Activated CD4-positive, alpha-beta T cell treated with anti-CD3 and anti-CD28 coated beads for 24 hours (primary cell): ENCODE measurements around the gene SPEF2.
A peak's percentile ranks its signal among the peaks of the same experiment; 100 is the strongest.
"Not testable (repeated sequence)": the region's sequence is repeated elsewhere in the genome, so short reads cannot be mapped to it uniquely, and the experiment has no call there.

ENCODE experiments used
- DNase-seq, 2 donors: peaks; one replicate each; pipeline ENCODE4 v3.0.0-alpha.2; 2020; ENCODE audit warnings: low read depth in 2 of 2

SPEF2 gene

DNA sequence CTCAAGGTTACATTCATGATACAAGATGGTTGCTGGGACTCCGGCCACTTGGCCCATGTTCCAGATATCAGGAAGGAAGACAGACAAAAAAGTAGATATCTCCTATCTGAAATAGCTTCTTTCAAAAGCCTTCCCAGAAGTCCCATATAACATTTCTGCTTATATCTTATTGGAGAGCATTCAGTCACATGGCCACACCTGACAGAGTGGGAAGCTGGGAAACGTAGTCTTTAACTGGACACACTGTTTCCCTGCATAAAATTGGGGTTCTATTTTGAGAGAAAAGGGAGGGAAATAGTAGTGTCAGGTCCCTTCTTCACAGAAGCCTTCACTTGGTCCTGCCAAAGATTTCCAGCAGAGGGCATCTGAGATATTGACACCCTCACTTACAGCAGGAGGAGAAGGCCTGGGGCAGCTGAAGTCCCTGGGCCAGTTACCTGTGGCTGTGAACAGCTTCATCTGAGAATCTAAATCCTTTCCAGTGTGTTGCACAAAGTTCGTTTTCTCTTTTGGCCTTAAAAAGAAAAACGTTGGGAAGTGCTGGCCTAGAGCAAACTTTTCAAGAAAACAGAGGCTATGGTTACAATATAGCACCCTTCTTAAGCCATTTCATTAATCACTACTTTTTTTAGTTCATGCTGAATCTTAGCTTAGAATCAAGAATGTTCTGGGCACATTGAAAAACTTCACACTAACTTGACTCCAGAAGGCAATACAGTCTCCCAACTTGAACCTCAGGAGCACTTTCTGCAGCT, 33.5 kb downstream of the SPEF2 start:
- DNase-seq, result peak; percentile 24 to 60

- DNase-seq, result no peak
These were observed 39.1 kb downstream of the SPEF2 start for GRCh38 chr5:35656721-35657120.

DNA sequence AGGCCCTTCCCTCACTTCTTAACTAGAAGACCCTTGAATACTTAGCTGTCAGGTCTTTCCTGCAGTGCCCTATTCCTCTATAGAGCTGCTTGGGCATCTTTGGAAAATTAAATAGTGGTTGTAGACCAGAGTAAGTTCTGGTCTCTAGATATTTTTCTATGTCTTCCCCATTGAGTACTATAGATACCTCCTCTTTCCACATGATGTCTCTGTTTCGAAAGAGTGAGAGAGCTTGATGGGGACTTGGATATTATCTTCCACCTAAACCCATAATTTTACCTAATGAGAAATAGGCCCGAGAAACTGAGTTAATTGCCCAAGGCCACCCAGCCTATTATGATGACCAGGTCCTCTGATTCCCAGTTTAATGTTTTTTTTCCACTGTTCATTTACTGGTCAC, 40.2 kb downstream of the SPEF2 start:
- no peak for DNase-seq

- no peak for DNase-seq
These were observed 41.9 kb downstream of the SPEF2 start for GRCh38 chr5:35659556-35659955.

DNA sequence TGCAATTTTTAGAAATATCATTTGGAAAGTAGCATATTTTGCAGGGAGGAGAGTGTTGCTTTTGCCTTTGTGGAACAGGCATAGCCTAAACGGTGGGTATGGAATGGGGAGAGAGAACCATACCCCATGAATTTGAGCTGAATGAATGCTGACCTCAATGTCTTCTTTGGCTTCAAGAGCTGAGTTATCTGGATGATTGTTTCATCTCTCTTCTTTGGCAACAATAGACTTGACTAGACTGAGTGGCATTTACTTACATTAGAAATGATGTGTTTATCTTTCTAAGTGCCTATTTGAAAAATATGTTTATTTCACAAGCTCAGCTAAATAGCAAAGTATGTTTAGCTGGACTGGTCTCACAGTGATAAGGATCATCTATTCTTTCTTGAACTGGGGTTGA, 42.8 kb downstream of the SPEF2 start:
- DNase-seq, result no peak

- no peak for DNase-seq
These were observed 46.9 kb downstream of the SPEF2 start for GRCh38 chr5:35664584-35664983.

DNA sequence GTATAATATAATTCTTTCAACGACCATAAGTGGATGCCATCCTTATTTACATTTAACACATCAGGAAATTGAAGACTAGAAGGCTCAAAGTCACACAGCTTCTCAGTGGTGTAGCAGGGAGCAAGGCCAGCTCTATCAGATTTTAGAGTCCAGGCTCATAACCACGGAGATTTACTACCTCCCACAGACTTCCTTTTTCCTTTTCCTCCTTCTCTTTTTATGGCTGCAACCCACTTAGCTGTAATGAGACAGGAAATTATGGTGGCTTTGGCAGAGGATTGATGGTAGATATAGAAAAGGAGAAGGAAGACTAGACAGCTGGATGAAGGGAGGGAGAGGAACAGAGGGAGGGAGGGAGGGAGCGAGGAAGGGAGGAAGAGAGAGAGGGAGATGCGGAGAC, 47.4 kb downstream of the SPEF2 start:
- no peak for DNase-seq

DNA sequence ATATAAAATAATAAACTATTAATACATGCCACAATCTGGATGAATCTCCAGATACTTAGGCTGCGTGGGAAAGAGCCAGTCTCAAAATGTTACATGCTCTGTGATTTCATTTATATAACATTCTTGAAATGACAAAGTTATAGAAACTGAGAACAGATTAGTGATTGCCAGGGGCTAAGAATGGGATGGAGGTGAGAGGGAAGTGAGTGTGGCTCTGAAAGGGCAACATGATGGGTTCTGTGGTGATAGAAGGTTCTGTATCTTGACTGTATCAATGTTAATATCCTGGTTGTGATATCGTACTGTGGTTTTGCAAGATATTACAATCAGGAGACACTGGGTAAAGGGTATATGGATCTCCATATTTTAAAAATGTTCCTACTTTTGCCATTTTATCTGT, 50.7 kb downstream of the SPEF2 start:
- DNase-seq, result no peak

- no peak for DNase-seq
These were observed 51.1 kb downstream of the SPEF2 start for GRCh38 chr5:35668794-35669193.

- DNase-seq, result no peak
These were observed 54.1 kb downstream of the SPEF2 start for GRCh38 chr5:35671541-35672295.

- DNase-seq, result not testable (repeated sequence)
These were observed 54.6 kb downstream of the SPEF2 start for GRCh38 chr5:35672296-35672655.

DNA sequence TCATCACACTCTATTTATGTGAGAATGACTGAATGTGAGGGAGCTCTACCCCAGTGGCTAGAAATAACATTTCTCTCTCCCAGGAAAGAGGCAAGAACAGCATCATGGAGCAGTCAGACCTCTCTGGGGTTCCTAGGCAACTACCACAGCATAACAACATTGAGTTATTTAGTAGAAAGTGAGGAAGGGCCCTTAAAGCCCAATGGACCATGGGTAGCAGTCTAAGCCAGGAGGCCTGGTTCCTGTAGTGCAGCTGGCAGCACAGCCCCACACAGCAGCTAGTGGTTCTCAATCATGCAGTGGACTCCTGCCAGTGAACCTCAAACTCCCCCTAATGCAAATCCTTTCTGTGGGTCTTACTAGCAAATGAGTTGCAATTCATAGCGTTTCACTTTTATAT, 55.3 kb downstream of the SPEF2 start:
- no peak for DNase-seq

DNA sequence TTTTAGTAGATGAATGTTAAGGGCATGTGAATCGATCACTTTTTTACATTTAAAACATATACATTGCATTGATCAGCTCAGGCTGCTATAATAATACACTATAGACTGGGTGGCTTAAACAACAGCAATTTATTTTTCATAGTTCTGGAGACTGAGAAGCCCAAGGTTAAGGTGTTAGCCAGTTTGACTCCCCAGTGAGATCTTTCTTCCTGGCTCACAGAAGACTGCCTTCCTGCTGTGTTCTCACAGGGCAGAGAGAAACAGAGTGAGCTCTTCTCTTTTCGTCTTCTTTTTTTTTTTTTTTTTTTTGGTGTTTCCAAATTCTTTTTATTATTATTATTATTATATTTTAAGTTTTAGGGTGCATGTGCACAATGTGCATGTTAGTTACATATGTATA, 56.4 kb downstream of the SPEF2 start:
- DNase-seq, result no peak

- DNase-seq, result no peak
These were observed 57.7 kb downstream of the SPEF2 start for GRCh38 chr5:35675392-35675791.

GRCh38 chr5:35677878-35678277, 60.2 kb downstream of the SPEF2 start:
- no peak for DNase-seq

- DNase-seq, result no peak
These were observed 61.0 kb downstream of the SPEF2 start for GRCh38 chr5:35678661-35679060.

DNA sequence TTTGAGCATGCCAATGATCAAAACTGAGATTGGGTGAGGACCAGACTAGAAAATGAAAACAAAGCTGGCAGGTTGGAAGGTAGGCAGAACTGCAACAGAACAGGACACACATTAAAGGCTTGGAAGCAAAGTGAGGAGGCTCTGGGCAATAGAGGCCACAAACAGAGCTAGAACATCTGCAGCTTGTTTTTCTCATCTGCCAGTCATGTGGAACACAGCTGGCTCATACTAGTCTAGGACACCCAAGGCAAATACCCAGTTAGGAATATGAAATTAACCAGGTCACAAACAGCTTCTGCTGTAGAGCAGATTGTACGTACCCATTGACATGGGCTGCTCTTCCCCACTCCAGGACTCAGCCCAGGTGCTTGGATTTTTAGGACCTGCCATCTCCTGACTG, 61.7 kb downstream of the SPEF2 start:
- no peak for DNase-seq

- DNase-seq, result no peak
These were observed 64.2 kb downstream of the SPEF2 start for GRCh38 chr5:35681911-35682310.

DNA sequence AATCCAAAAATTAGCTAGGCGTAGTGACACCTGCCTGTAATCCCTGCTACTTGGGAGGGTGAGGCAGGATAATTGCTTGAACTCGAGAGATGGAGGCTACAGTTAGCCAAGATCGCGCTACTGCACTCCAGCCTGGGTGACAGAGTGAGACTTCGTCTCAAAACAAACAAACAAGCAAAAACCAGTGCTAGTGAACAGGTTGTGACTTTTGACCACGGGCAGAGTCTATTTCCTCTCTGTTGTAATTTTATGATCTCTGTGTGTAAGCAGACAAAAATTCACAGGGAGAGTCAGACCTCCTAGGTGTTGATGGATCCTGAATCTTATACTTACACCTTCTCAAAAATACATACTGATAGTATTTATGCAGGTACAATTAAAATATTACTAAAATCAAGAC, 65.8 kb downstream of the SPEF2 start:
- no peak for DNase-seq

DNA sequence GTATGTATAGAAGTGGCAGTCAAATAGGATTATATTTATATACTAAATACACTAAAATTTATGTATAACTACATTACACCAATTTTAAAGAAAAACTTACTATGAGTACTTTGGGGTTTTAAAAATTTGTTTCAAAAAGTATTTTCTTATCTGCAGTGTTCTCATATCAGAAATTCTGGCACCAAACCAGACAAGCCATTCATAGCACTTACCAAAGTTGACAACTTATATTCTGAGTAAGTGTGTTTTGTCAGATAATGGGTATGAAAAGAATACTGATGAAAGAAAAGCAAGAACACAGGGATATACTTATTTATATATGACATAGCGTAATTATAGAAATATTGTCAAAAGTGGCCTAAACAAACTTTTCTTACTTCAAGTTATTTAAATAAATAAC, 67.5 kb downstream of the SPEF2 start:
- DNase-seq, result no peak

DNA sequence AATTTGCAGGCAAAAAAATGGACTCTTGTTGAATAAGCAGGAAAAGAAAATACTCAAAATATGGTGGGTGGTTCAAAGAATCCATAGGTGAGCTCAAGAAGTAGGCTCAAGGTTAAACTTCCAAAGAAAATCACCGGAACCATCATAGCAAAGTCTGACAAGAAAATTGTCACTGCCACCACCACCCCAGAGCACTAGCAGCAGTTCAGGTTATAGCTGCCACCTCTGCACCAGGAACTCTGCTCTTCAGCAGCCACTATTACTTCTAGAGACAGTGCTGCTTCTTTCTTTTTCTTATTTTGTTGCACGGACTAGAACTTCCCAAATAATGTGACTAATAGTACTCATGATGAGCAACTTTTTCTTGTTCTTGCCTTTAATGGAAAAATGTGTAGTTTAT, 70.3 kb downstream of the SPEF2 start:
- DNase-seq, result no peak

- DNase-seq, result no peak
These were observed 76.8 kb downstream of the SPEF2 start for GRCh38 chr5:35694481-35694880.

GRCh38 chr5:35698047-35698808, 80.6 kb downstream of the SPEF2 start:
- DNase-seq, result no peak
